Jurkat, Clone E6-1 (cell line): Measurements from ENCODE around the gene CACNA1C.

Experiments used
- DNase-seq: peaks from one replicate; pipeline ENCODE4 v3.0.0-alpha.2; 2011; ENCODE audit warnings: low read depth, low spot score
- H3K4me3 ChIP-seq: 2 replicates; pipeline ENCODE4 v1.5.1; 2011; ENCODE audit warnings: mild to moderate bottlenecking, low read length, control low read depth, moderate library complexity

The CACNA1C gene

DNA sequence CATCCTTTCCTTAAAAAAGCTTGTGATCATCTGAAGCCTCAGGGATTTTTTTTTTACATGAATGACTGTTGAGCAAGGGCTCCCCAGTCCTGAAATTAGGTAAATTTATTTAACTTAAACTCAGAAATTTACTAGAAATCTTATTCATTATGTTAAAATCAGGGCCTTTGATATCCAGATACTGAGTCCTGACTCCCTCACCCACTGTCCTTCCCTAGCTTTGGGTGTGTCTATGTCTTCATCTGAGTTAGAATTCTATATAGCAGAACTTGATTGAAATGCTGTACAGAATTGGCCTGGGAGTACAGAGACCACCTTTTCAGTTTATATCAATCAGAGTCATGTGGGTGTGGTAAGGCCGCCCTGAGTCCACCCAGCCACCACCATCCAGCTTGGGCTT lies 260.0 kb downstream of the CACNA1C start:
- H3K4me3 ChIP-seq: no peak overlapping the region
- DNase-seq: no peak

DNA sequence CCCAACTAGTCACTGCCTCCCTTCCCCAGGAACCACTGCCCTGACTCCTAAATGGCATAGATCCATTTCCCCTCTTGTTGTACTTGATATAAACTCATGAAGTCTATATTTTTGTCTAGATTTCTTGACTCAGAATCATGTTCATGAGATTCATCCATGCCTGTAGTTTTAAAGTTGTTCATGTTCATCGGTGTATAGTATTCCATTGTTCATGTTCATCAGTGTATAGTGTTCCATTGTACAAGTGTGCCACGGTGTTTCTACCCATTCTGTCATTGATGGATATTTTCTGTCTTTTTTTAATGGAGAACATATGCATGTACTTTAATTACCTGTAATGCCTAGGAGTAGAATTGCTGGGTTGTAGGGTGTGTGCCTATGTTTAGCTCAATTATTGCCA lies 261.7 kb downstream of the CACNA1C start:
- no peak overlapping the region for H3K4me3 ChIP-seq
- no peak for DNase-seq

DNA sequence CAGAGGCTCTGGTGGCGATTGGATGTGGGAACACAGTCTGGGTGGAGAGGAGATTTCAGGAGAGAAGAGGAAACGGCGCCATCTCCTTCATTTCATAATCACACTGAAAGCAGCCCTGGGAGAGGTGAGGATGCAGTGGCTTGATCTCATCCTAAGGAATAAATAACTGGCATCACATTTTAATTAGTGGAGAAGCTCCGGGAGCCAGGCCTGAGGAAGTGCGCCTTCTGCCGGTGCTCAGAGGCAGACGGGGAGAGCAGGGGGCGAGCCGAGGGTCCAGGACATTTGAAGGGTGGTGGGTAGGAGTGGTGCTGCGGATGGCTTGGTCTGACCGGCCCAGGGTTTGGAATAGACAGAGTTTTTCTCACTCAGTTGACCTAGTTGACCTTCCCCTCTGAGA lies 265.0 kb downstream of the CACNA1C start:
- DNase-seq: no peak
- H3K4me3 ChIP-seq: no peak overlapping the region

DNA sequence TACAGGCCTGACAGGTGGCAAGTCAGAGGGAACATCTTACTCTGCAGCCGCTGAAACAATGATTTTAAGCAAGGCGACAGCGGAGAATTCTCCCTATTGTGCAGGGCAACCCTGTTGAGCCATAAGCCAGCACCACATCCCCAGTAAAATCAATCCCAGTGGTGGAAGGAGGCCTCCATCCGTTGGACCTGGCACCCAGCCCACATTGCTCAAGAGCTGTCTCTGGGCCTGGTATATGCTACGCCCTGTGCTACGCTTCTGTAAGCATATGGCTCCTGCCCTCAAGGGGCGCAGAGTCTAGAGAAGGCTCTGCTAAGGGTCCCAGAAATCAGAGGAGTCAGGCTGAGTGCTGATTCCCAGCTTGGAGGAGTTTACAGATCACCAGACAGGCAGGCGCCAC lies 265.5 kb downstream of the CACNA1C start:
- no peak overlapping the region for H3K4me3 ChIP-seq
- no peak for DNase-seq

DNA sequence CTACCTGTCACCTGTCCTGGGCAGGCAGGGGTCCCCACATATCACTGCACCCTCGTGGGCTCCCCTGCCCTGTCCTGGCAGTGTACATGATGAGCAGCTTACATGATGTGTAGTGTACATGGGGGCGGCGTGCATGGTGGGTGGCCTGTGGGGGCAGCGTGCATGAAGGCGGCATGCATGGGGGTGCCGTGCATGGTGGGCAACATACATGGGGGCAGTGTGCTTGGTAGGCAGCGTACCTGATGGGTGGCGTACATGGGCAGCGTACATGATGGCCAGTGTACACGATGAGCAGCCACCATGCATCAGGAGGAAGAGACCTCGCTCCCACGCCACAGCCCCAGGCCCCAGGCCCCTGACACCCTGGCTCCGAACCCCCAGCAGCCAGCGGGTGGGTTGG lies 266.3 kb downstream of the CACNA1C start:
- no peak overlapping the region for H3K4me3 ChIP-seq
- DNase-seq: no peak

DNA sequence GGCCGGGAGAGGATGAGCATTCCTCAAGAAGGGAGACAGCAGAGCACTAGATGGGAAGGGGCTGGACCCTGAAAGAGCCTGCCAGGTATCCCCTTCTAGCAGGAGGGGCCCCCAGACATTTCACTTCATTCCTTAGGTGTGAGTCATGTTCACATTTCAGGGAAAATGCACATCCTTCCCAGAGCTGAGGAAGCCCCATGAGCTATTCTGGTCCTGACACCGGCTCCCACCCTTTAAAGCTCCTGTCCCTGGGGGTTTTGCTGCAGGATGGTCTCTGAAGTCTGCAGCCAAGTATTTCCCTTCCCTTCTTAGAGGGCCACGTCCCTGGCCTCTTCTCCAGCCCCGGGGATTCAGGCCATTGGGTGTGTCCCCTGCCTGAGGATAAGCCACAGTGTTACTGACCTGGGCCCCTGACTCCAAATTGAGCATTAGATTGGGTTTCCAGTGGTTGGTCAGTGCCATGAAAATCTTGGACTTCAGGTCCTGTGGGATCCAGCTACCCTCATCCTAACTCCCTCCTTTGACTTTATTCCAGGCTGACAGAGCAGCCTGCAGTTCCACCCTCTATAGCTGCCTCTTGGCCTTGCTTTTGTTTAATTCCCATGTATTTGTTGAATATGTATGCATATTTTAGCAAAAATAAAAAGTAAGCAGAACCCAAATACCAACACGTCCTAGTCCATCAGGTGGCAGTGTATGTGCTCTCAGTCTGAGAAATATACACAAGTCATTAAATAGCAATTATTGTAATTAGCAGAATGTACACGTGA lies 267.1 kb downstream of the CACNA1C start:
- no peak overlapping the region for H3K4me3 ChIP-seq
- no peak for DNase-seq

DNA sequence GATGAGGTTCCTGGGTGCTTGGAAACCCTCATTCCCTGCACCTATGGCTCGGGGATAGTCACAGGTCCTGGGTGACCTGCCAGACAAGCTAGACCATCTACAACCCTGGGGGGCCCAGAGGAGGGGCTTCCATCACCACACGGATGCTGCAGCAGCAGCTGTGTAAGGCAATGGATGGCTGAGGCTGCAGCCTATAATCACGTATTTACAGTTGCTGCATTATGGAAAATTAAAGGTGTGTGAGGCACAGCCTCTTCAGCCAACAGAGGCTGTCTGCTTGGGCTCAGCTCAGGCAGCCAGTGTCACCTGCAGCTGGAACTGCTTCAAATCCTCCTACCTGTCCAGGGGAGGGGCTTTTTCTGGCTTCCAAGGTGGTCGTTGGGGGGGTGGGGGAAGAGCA lies 268.1 kb downstream of the CACNA1C start:
- no peak for DNase-seq
- H3K4me3 ChIP-seq: no peak overlapping the region

DNA sequence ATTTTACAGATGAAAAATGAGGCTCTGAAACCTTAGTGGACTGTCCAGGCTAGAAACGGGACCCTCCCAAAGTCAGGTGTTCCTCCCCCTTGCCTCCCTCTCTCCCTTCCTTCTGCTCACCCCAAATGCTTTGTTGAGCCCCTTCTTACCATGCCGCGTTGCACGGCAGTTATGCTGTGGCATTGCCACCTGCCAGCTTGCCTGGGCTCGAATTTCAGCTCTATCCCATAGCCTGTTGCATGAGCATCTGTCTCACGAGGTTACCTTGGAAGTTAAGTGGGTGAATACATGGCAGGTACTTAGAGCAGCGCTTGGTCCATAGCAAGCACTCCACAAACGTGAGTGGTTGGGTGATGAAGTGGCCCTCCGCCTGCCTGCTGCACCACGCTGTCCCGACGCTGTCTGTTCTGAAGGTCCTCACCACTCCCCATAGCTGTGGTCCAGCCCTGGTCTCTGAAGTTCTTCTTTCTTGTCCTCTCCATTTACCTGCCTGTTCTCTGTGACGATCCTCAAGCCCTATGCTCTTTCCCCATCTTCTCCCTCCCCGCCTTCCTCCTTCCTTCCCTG lies 269.9 kb downstream of the CACNA1C start:
- H3K4me3 ChIP-seq: no peak overlapping the region
- DNase-seq: no peak

DNA sequence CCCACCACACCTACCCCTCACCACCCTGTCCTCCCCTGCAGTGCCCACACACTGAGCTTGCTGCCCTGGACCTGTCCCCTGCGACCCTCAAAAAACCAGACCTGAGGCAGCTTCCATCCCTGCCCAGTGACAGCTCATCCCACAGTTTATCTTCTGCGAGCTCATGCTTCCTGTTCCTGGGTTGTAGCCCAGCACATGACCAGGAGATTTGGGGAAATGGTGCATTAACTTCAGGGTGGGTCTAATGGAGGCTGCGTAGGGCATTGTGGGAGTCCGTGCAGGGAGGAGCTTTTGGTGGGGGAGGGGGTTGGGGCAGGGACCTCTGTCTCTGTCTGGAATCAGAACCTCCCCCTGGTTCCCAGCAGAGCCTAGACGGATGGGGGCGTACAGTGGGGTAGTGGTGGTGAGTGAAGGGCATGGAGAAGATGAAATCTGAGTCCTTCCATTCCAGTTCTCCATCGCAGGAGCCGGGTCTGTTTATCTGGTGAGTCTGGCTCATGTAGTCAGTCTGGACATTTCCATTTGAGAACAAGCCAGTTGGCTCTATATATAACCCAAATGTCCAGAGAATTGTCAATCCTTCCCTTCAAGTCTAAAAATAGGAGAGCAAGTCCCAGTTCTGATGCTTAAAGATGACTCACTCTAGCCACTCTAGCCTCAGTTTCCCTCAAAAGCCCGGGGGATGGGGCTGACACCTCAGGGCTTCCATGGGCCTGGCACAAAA lies 270.9 kb downstream of the CACNA1C start:
- H3K4me3 ChIP-seq: no peak overlapping the region
- DNase-seq: no peak

DNA sequence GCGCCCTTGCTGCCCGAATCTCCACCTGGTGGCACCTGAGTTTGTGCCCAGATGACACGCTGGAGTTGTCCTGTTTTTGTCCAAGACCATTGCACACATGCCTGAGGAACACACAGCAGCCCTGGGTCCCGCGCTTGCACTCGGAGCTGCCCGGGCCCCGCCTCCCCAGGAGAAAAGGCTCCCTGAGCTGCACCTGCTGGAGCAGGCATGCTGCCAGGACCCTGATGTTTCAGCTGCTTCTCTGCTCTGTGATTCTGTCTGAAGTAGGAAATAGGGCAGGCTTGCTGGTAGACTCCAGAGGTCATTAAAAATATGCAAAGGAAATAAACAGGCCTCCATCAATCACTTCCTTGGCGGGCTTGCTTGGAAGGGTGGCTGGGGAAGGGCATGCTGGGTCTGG lies 271.6 kb downstream of the CACNA1C start:
- no peak overlapping the region for H3K4me3 ChIP-seq
- peak; percentile 14 for DNase-seq

DNA sequence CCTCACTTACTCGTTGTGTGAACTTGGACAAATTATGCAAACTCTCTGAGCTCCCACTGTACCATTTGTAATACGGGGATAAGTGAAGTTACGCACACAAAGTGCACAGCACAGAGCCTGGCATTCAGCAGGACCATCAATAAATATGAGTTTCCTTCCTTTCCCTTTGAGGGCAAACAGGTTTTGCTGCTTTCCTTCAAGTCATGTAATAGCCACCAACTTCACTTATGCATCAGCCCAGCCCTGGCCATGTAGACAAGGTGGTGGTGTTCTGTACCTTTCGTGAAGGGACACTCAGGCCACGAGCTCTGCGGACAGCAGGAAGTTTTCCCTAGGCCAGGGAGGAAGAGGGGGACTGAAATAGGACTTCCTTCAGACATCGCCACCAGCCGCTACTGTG lies 272.7 kb downstream of the CACNA1C start:
- H3K4me3 ChIP-seq: no peak overlapping the region
- no peak for DNase-seq

DNA sequence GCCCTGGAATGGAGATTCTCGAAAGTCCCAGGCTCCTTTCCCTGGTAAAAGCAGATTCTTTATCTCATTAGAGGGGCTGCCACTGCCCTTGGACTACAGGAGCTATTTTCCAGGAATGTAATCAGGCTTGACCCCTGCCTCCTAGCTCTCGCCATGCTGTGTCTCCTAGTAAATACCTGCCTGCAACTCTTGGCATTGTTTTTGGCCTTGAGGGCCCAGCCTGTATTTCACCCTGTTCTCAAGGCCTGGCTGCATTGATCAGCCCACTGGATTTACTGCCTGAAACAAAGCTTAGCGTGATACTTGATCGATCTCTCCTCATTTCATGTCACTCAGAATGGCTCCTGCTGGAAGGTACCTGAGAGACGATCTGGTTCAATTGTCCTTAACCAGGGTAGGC lies 273.7 kb downstream of the CACNA1C start:
- no peak overlapping the region for H3K4me3 ChIP-seq
- DNase-seq: no peak

DNA sequence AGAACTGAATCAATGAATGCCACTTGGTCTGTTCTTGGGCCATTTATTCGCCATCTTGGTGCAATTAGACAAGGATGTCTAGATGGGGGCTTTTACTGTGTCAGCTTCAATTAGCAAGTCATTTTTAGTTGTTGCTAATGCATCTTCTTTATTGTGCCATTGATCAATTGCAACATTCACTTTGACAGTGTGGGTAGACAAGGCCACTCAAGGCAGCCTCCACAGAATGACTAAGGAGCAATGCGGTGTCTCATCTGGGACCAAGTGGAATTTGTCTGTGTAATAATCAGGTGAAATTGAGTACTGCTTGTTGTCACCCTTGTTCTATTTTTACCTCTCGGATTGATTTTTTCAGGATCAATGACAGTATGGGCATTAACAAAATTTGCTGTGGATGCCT lies 275.9 kb downstream of the CACNA1C start:
- no peak for DNase-seq
- H3K4me3 ChIP-seq: no peak overlapping the region

DNA sequence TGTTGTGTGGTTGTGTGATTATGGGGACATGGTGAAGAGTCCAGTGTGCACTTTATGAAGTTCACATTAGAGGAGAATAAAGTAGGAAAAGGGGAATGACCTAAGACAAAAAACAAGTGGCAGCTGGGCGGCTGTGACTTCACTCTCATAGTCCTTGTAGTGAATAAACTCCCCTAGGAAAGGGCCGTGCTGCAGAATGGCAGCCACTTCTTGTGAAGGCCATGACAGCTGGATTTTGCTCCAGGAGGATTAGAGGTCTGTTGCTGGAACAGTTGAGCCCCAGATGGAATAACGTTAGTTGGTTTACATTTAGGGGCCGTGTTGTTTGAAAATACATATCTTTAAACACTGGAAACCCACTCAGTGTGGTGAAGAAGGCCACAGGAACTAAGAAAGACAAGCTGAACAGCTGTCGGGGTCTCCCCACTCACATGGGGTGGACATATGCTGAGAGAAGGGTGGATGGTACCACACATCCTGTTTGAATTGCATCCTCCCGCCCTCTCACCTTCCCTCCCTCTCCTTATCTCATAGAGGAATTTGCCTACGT lies 276.9 kb downstream of the CACNA1C start:
- H3K4me3 ChIP-seq: no peak overlapping the region
- no peak for DNase-seq

DNA sequence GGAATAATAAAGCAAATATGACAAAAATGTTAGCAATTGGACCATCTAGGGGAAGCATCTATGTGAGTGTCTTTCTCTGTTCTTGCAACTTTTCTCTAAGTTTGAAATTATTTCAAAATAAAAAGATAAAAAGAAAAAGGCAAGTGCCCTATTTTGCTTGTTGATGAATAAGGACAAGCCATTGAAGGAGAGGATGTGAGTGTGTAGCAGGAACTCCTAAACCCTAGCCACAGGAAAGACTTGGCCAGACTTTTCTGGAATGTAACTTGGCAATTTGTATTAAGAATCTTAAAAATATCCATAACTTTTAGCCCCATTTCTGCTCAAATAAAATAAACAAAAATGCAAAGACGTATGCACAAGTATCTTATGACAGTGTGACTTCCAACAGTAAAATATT lies 279.4 kb downstream of the CACNA1C start:
- no peak for DNase-seq
- H3K4me3 ChIP-seq: no peak overlapping the region

DNA sequence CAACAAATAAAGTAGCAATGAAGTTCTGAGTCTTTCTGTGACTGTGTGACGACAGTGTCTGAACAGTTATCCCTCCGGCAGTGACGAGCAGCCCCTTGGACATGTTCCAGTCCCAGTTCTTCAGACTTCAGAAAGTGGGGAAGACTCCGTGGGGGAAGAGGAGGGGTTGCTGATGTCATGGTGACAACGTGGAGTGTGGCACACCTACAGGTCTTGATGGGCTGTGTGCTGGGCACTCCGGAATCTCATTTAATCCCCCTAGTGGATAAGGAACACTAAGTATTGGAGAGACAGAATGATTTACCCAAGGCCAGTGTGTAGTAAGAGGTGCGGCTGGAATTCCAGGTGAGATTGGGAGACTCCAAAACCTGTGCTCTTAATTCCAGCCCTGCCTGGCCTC lies 280.2 kb downstream of the CACNA1C start:
- no peak for DNase-seq

DNA sequence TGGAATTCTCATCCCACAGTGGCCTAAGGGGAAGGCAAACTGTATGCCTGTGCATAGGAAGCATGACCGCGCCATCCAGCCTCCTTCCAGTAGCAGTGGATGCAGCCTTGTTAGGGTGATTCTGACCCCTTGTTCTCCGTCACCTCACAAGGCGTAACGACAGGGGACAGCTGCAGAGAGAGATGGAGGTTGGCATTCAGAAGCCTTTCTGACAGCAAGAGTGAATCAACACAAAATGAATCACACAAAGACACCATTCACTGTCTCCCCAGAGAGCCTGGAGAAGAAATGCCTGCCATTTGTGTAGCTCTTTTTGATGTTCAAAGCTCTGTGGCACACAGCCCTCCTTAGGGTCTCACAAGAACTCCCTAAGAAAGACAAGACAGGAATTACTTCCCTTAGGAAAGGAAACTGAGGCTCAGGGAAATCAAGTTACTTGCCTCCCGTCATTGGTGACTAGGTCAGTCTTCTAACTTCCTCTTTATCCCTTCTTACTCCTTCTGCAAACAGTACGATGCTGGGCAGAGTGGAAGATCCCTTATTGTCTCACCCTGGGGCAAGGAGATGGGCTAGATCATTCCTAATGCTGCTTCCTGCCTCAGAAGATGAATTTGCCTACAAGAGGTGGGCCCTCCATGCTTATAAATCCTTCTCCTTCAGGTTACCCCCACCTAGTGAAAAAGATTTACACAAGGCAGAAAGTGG lies 280.9 kb downstream of the CACNA1C start:
- DNase-seq: no peak
- no peak overlapping the region for H3K4me3 ChIP-seq

More for the DNA sequence above, 280.2 kb downstream of the CACNA1C start:
- no peak overlapping the region for H3K4me3 ChIP-seq

DNA sequence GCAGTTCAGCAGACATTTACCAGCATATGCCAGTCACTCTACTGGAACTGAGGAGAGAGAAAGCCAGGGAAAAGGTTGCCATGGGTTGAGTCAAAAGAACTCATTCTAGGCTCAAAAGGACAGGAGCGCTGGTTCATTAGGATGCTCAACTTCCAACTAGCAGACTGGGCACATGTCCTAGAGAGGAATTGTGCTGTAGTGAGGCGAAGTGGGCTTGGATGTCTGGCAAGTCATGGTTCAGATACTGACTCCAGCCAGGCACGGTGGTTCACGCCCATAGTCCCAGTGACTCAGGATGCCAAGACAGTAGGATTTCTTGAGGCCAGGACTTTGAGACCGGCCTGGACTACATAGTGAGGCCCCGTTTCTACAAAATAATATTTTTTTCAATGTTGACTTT lies 281.5 kb downstream of the CACNA1C start:
- no peak overlapping the region for H3K4me3 ChIP-seq
- no peak for DNase-seq

DNA sequence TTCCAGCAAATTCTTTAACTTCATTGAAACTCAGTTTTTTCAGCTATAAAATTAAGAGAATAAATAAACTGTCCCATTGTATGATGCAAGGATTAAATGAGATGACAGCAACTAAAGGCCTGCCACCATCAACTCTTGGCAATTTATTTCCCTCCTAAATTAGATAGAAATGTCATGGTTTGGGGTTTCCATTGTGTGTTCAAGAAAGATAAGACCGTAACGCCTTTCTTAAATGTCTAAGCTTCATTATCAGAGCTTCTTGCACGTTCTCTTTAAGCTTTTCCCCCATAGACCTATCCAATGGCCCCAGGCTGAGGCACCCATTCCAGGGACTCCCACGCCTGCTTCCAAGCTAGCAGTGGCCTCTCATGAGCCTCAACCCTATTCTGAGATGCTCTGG lies 281.9 kb downstream of the CACNA1C start:
- no peak overlapping the region for H3K4me3 ChIP-seq
- no peak for DNase-seq

DNA sequence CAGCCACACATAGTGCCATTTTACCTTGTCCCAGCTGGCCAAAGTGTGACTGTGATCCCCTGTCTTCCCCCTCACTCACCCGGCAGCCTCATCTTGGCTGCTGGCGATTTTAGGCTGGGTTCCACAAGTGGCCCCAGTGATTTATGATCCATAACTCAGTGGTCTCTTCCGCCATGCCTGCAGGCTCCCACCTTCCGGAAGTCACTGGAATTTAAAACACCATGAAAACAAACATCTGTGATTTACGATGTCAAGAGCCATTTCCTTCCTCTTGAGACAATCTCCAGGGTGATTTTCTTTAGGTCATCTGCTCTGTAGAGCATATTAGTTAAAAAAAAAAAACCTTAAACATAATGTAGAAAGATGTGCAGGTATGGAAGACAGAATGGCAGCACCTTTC lies 282.3 kb downstream of the CACNA1C start:
- no peak overlapping the region for H3K4me3 ChIP-seq
- DNase-seq: no peak
